Measurements from ENCODE around the gene SLC26A5. TPM values are rescaled to one million over a fixed set of nuclear protein-coding genes. Genes with fewer than 3 reads are reported as not detected.

SLC26A5 gene
- total RNA-seq, 1 donor = not detected

DNA sequence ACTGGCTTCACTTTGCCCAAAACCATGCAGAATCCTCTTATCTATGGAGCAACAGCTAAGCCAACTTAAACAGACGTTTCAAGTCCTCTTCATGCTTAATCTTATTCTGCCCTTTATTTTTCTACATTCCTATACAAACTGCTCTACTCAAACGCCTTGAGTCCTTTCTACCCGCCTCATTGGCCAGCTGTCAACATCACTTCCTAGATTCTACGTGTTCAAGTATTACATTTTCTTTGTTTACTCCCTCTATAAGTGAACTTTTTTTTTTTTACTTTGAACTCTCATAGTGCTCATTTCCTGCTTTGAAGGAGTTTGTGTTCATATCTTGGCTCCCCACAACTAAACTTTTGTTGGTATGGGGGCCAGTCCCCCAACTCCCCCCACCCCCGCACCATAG is 28.9 kb upstream of the SLC26A5 start:
- Histone ChIP-seq H2AFZ (ENCODE audit: low read length) (no peak overlapping the region), H3K36me3 (ENCODE audit: insufficient read depth, low read length) (no peaks in the 10 kb centered on the region), H3K4me2 (ENCODE audit: insufficient read depth, low read length) (no peak overlapping the region), H4K20me1 (ENCODE audit: insufficient read depth, low read length) (no peaks in the 10 kb centered on the region), H3K27me3 (ENCODE audit: insufficient read depth, low read length) (no peaks in the 10 kb centered on the region), H3K9me3 (ENCODE audit: low read depth, low read length) (no peaks in the 10 kb centered on the region), H3K79me2 (ENCODE audit: insufficient read depth, low read length) (no peaks in the 10 kb centered on the region), H3K27ac (ENCODE audit: low read depth, low read length) (no peak overlapping the region), H3K4me3 (ENCODE audit: insufficient read depth, low read length) (no peak overlapping the region), H3K4me1 (ENCODE audit: insufficient read depth, low read length) (no peaks in the 10 kb centered on the region)
- DNase-seq (ENCODE audit: insufficient read length, low spot score, missing footprints) = no peak
- TF ChIP-seq, protein P1, sequence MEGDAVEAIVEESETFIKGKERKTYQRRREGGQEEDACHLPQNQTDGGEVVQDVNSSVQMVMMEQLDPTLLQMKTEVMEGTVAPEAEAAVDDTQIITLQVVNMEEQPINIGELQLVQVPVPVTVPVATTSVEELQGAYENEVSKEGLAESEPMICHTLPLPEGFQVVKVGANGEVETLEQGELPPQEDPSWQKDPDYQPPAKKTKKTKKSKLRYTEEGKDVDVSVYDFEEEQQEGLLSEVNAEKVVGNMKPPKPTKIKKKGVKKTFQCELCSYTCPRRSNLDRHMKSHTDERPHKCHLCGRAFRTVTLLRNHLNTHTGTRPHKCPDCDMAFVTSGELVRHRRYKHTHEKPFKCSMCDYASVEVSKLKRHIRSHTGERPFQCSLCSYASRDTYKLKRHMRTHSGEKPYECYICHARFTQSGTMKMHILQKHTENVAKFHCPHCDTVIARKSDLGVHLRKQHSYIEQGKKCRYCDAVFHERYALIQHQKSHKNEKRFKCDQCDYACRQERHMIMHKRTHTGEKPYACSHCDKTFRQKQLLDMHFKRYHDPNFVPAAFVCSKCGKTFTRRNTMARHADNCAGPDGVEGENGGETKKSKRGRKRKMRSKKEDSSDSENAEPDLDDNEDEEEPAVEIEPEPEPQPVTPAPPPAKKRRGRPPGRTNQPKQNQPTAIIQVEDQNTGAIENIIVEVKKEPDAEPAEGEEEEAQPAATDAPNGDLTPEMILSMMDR (IDR thresholded peaks at IDR 0.05; ENCODE audit: extremely low read depth, low read depth, low read length) = no peak

DNA sequence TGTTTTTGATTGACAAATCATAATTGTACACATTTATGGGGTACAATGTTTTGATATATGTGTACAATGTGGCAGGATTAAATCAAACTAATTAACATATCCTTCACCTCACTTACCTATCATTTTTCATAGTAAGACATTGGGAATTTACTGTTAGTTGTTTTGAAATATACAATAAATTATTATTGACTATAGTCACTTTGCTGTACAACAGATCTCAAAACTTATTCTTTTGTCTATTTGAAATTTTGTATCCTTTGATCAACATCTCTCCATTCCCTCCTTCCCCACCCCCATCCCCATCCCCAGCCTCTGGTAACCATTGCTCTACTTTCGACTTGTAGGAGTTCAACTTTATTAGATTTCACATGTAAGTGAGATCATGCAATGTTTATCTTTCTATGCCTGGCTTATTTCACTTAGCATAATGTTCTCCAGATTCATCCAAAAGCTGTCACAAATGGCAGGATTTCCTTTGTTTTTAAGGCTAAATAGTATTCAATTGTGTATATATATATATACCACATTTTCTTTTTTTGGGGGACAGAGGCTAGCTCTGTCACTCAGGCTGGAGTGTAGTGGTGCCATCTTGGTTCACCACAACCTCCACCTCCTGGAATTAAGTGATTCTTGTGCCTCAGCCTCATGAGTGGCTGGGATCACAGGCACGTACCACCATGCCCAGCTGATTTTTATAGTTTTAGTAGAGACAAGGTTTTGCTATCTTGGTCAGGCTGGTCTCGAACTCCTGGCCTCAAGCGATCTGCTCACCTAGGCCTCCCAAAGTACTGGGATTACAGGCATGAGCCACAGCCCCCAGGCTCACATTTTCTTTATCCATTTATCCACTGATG is 23.3 kb upstream of the SLC26A5 start:
- H2AFZ ChIP-seq (ENCODE audit: low read length) = no peak overlapping the region
- H3K36me3 ChIP-seq (ENCODE audit: insufficient read depth, low read length) = no peaks in the 10 kb centered on the region
- no peak overlapping the region for H3K27ac ChIP-seq (ENCODE audit: low read depth, low read length)
- TF ChIP-seq, protein P1 (IDR thresholded peaks at IDR 0.05; ENCODE audit: extremely low read depth, low read depth, low read length) = no peak
- no peak for DNase-seq (ENCODE audit: insufficient read length, low spot score, missing footprints)
- no peaks in the 10 kb centered on the region for H4K20me1 ChIP-seq (ENCODE audit: insufficient read depth, low read length)
- H3K4me3 ChIP-seq (ENCODE audit: insufficient read depth, low read length) = no peak overlapping the region
- no peak overlapping the region for H3K4me2 ChIP-seq (ENCODE audit: insufficient read depth, low read length)
- no peaks in the 10 kb centered on the region for H3K9me3 ChIP-seq (ENCODE audit: low read depth, low read length)
- H3K4me1 ChIP-seq (ENCODE audit: insufficient read depth, low read length) = no peaks in the 10 kb centered on the region
- H3K79me2 ChIP-seq (ENCODE audit: insufficient read depth, low read length) = no peaks in the 10 kb centered on the region
- H3K27me3 ChIP-seq (ENCODE audit: insufficient read depth, low read length) = no peaks in the 10 kb centered on the region

DNA sequence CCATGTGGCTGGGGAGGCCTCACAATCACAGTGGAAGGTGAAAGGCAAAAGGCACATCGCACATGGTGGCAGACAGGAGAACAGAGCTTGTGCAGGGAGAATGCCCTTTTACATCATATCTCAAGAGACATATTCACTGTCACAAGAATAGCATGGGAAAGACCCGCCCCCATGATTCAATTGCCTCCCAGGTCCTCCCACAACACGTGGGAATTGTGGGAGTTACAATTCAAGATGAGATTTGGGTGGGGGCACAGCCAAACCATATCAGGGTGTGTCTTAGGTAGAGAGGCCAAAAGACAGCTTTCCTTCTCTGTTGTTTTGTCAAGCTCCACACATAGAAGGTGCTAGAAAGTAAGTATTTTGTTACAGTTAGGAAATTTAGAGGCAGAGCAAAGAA is 20.8 kb upstream of the SLC26A5 start:
- Histone ChIP-seq H3K27ac (ENCODE audit: low read depth, low read length) (no peak overlapping the region), H3K4me1 (ENCODE audit: insufficient read depth, low read length) (no peaks in the 10 kb centered on the region), H3K27me3 (ENCODE audit: insufficient read depth, low read length) (no peaks in the 10 kb centered on the region)

DNA sequence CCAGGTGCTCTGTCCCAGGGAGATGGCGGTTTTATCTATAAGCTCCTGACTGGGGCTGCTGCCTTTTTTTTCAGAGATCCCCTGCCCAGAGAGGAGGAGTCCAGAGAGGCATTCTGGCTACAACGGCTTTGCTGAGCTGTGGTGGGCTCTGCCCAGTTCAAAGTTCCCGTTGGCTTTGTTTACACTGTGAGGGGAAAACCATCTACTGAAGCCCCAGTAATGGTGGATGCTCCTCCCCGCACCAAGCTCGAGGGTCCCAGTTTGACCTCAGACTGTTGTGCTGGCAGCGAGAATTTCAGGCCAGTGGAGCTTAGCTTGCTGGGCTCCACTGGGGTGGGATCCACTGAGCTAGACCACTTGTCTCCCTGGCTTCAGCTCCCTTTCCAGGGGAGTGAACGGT is 16.4 kb upstream of the SLC26A5 start:
- Histone ChIP-seq H3K4me3 (ENCODE audit: insufficient read depth, low read length) (no peak overlapping the region), H3K27ac (ENCODE audit: low read depth, low read length) (no peak overlapping the region), H3K4me1 (ENCODE audit: insufficient read depth, low read length) (no peaks in the 10 kb centered on the region), H3K27me3 (ENCODE audit: insufficient read depth, low read length) (no peaks in the 10 kb centered on the region), H3K36me3 (ENCODE audit: insufficient read depth, low read length) (no peaks in the 10 kb centered on the region), H2AFZ (ENCODE audit: low read length) (no peak overlapping the region), H3K4me2 (ENCODE audit: insufficient read depth, low read length) (no peak overlapping the region), H3K9me3 (ENCODE audit: low read depth, low read length) (no peaks in the 10 kb centered on the region), H4K20me1 (ENCODE audit: insufficient read depth, low read length) (no peaks in the 10 kb centered on the region), H3K79me2 (ENCODE audit: insufficient read depth, low read length) (no peaks in the 10 kb centered on the region)
- DNase-seq (ENCODE audit: insufficient read length, low spot score, missing footprints) = no peak
- TF ChIP-seq, protein P1 (IDR thresholded peaks at IDR 0.05; ENCODE audit: extremely low read depth, low read depth, low read length) = no peak

More for the DNA sequence above, 20.8 kb upstream of the SLC26A5 start:
- Histone ChIP-seq H4K20me1 (ENCODE audit: insufficient read depth, low read length) (no peaks in the 10 kb centered on the region), H3K79me2 (ENCODE audit: insufficient read depth, low read length) (no peaks in the 10 kb centered on the region), H3K4me2 (ENCODE audit: insufficient read depth, low read length) (no peak overlapping the region), H3K4me3 (ENCODE audit: insufficient read depth, low read length) (no peak overlapping the region), H2AFZ (ENCODE audit: low read length) (no peak overlapping the region), H3K9me3 (ENCODE audit: low read depth, low read length) (no peaks in the 10 kb centered on the region), H3K36me3 (ENCODE audit: insufficient read depth, low read length) (no peaks in the 10 kb centered on the region)
- no peak for DNase-seq (ENCODE audit: insufficient read length, low spot score, missing footprints)
- TF ChIP-seq, protein P1 (IDR thresholded peaks at IDR 0.05; ENCODE audit: extremely low read depth, low read depth, low read length) = no peak

Data from osteoblast (primary cell).